WTC11 (cell line): ENCODE data around the gene TTC7B. TPM values are rescaled to one million over a fixed set of nuclear protein-coding genes. Genes with fewer than 3 reads are reported as not detected.

Experiments used
- ATAC-seq: fragments of 200-7000 bp; cut with Tn5 transposase; 2 replicates; pipeline ENCODE4 v1.10.0; 2021; ENCODE audit warnings: mild to moderate bottlenecking, moderate library complexity
- CTCF ChIA-PET: fragments of 300-600 bp; sonication (Branson Sonifier 250); formaldehyde crosslinking; loops from one replicate; lab custom pipeline; 2021; ENCODE audit warnings: antibody characterized with exemption; lab: Charles Lee
- POLR2A ChIA-PET: fragments of 350-600 bp; sonication (Branson Sonifier 250); formaldehyde crosslinking; loops from one replicate; lab custom pipeline; 2021; ENCODE audit warnings: antibody characterized with exemption; lab: Charles Lee
- DNase-seq: peaks from one replicate; pipeline ENCODE4 v3.0.0; 2021; ENCODE audit warnings: low spot score
- H3K27ac Mint-ChIP-seq: 2 replicates; pipeline ENCODE4 v1.8.0; 2021; ENCODE audit warnings: mixed read lengths
- H3K27me3 Mint-ChIP-seq: 2 replicates; pipeline ENCODE4 v1.8.0; 2021; ENCODE audit warnings: low read depth, mild to moderate bottlenecking, moderate library complexity, mixed read lengths
- H3K36me3 Mint-ChIP-seq: 2 replicates; pipeline ENCODE4 v1.8.0; 2021; ENCODE audit warnings: mixed read lengths
- H3K4me1 Mint-ChIP-seq: 2 replicates; pipeline ENCODE4 v1.8.0; 2022; ENCODE audit warnings: mixed read lengths
- H3K4me3 Mint-ChIP-seq: 2 replicates; pipeline ENCODE4 v1.8.0; 2021; ENCODE audit warnings: mild to moderate bottlenecking, moderate library complexity, mixed read lengths
- H3K9me3 Mint-ChIP-seq: 2 replicates; pipeline ENCODE4 v1.8.0; 2021; ENCODE audit warnings: mixed read lengths
- ATF1 ChIP-seq: sonication (generic); formaldehyde crosslinking; IDR thresholded peaks from 2 replicates; pipeline ENCODE4 v1.8.1; 2023; ENCODE audit warnings: mild to moderate bottlenecking, moderate library complexity, missing genetic modification reagents
- ATF6 ChIP-seq: sonication (generic); formaldehyde crosslinking; IDR thresholded peaks from 2 replicates; pipeline ENCODE4 v1.8.1; 2023; ENCODE audit warnings: mild to moderate bottlenecking, missing genetic modification reagents
- ESRRA ChIP-seq: sonication (generic); formaldehyde crosslinking; IDR thresholded peaks from 2 replicates; pipeline ENCODE4 v1.8.1; 2022; ENCODE audit warnings: mild to moderate bottlenecking, missing genetic modification reagents, borderline replicate concordance
- ETV6 ChIP-seq: sonication (generic); formaldehyde crosslinking; IDR thresholded peaks from 2 replicates; pipeline ENCODE4 v1.8.1; 2022; ENCODE audit warnings: mild to moderate bottlenecking, missing genetic modification reagents
- FOXJ3 ChIP-seq: sonication (generic); formaldehyde crosslinking; IDR thresholded peaks from 2 replicates; pipeline ENCODE4 v1.9.0; 2021; ENCODE audit warnings: missing genetic modification reagents, mild to moderate bottlenecking, borderline replicate concordance
- GRHL2 ChIP-seq: fragments of 250-450 bp; sonication (Bioruptor Pico); IDR thresholded peaks from 2 replicates; pipeline ENCODE4 v1.8.0; 2022; ENCODE audit warnings: mild to moderate bottlenecking, moderate library complexity; ENCODE audit not compliant: insufficient replicate concordance, severe bottlenecking
- GTF2I ChIP-seq: fragments of 250-450 bp; sonication (Bioruptor Pico); conservative IDR thresholded peaks from 2 replicates; pipeline ENCODE4 v1.4.0; 2021; ENCODE audit warnings: mild to moderate bottlenecking
- IRF1 ChIP-seq: sonication (generic); formaldehyde crosslinking; IDR thresholded peaks from 2 replicates; pipeline ENCODE4 v1.8.0; 2023; ENCODE audit warnings: missing genetic modification reagents
- MXD4 ChIP-seq: fragments of 250-450 bp; sonication (Bioruptor Pico); IDR thresholded peaks from 2 replicates; pipeline ENCODE4 v1.8.0; 2021; ENCODE audit warnings: mild to moderate bottlenecking, moderate library complexity, borderline replicate concordance
- NFATC4 ChIP-seq: fragments of 250-450 bp; sonication (Bioruptor Pico); IDR thresholded peaks from 2 replicates; pipeline ENCODE4 v1.9.0; 2021; ENCODE audit warnings: mild to moderate bottlenecking
- OVOL2 ChIP-seq: fragments of 250-450 bp; sonication (Bioruptor Pico); IDR thresholded peaks from 2 replicates; pipeline ENCODE4 v1.9.0; 2021; ENCODE audit warnings: mild to moderate bottlenecking, borderline replicate concordance
- SMAD3 ChIP-seq: sonication (generic); formaldehyde crosslinking; IDR thresholded peaks from 2 replicates; pipeline ENCODE4 v1.8.0; 2022; ENCODE audit warnings: missing genetic modification reagents, mild to moderate bottlenecking, borderline replicate concordance
- TCF7 ChIP-seq: sonication (generic); formaldehyde crosslinking; IDR thresholded peaks from 2 replicates; pipeline ENCODE4 v1.8.0; 2022; ENCODE audit warnings: mild to moderate bottlenecking, low read depth, missing genetic modification reagents, moderate library complexity
- ZBTB21 ChIP-seq: sonication (generic); formaldehyde crosslinking; IDR thresholded peaks from 2 replicates; pipeline ENCODE4 v1.8.1; 2023; ENCODE audit warnings: mild to moderate bottlenecking, missing genetic modification reagents, borderline replicate concordance
- ZNF219 ChIP-seq: sonication (generic); formaldehyde crosslinking; IDR thresholded peaks from 2 replicates; pipeline ENCODE4 v1.8.0; 2023; ENCODE audit warnings: missing genetic modification reagents, mild to moderate bottlenecking, borderline replicate concordance
- ZNF396 ChIP-seq: fragments of 250-450 bp; sonication (Bioruptor Pico); IDR thresholded peaks from 2 replicates; pipeline ENCODE4 v1.8.0; 2021; ENCODE audit warnings: mild to moderate bottlenecking, moderate library complexity, borderline replicate concordance
- ZNF423 ChIP-seq: fragments of 250-450 bp; sonication (Bioruptor Pico); IDR thresholded peaks from 2 replicates; pipeline ENCODE4 v2.1.2; 2022; ENCODE audit warnings: mild to moderate bottlenecking, moderate library complexity
- ZNF671 ChIP-seq: fragments of 250-450 bp; sonication (Bioruptor Pico); IDR thresholded peaks from 2 replicates; pipeline ENCODE4 v1.8.0; 2021; ENCODE audit warnings: mild to moderate bottlenecking
- total RNA-seq: library from RNA; stranded (reverse); gene quantifications from 3 replicates; pipeline ENCODE4 v1.2.3, GENCODE V29; 2021
- TF ChIP-seq, protein P1 (sequence below): sonication (generic); formaldehyde crosslinking; IDR thresholded peaks from 2 replicates; pipeline ENCODE4 v1.8.1; 2023; ENCODE audit warnings: mild to moderate bottlenecking, missing genetic modification reagents, borderline replicate concordance
- TF ChIP-seq, protein P2 (sequence below): sonication (generic); formaldehyde crosslinking; conservative IDR thresholded peaks from 2 replicates; pipeline ENCODE4 v1.8.1; 2022; ENCODE audit warnings: mild to moderate bottlenecking, missing genetic modification reagents

The TTC7B gene
- total RNA-seq, 1 experiment from 2014 or later: 27.6 TPM

- Mint-ChIP-seq H3K9me3 (peaks cover 6% of the 10 kb centered on the region; the same call in 1 of the 2 replicates), H3K4me1 (peaks cover 13% of the 10 kb centered on the region), H3K27ac (no peak overlapping the region; the same call in 1 of the 2 replicates), H3K4me3 (no peak overlapping the region), H3K36me3 (no peaks in the 10 kb centered on the region), H3K27me3 (no peaks in the 10 kb centered on the region; the same call in 1 of the 2 replicates)
- ATAC-seq (no peak), DNase-seq (no peak)
- POLR2A ChIA-PET: no interaction called here
- CTCF ChIA-PET: interaction anchor here (1.1 to 1.5 kb wide), 2 partner anchors 122 to 124 kb away, joined by 3 to 7 read pairs; no protein-coding TSS in a partner anchor
- TF ChIP-seq ATF1 (CRISPR knock-in tag): no peak
- TF ChIP-seq GRHL2: no peak
- TF ChIP-seq ZBTB21 (CRISPR knock-in tag): no peak
- no peak for TF ChIP-seq ESRRA (CRISPR knock-in tag)
- TF ChIP-seq SMAD3 (CRISPR knock-in tag): no peak
- no peak for TF ChIP-seq ETV6 (CRISPR knock-in tag)
- no peak for TF ChIP-seq ZNF396 (CRISPR knock-in tag)
- TF ChIP-seq ZNF219 (CRISPR knock-in tag): no peak
- TF ChIP-seq ATF6 (CRISPR knock-in tag): no peak
- no peak for TF ChIP-seq NFATC4 (CRISPR knock-in tag)
- no peak for TF ChIP-seq GTF2I
- TF ChIP-seq, protein P1, sequence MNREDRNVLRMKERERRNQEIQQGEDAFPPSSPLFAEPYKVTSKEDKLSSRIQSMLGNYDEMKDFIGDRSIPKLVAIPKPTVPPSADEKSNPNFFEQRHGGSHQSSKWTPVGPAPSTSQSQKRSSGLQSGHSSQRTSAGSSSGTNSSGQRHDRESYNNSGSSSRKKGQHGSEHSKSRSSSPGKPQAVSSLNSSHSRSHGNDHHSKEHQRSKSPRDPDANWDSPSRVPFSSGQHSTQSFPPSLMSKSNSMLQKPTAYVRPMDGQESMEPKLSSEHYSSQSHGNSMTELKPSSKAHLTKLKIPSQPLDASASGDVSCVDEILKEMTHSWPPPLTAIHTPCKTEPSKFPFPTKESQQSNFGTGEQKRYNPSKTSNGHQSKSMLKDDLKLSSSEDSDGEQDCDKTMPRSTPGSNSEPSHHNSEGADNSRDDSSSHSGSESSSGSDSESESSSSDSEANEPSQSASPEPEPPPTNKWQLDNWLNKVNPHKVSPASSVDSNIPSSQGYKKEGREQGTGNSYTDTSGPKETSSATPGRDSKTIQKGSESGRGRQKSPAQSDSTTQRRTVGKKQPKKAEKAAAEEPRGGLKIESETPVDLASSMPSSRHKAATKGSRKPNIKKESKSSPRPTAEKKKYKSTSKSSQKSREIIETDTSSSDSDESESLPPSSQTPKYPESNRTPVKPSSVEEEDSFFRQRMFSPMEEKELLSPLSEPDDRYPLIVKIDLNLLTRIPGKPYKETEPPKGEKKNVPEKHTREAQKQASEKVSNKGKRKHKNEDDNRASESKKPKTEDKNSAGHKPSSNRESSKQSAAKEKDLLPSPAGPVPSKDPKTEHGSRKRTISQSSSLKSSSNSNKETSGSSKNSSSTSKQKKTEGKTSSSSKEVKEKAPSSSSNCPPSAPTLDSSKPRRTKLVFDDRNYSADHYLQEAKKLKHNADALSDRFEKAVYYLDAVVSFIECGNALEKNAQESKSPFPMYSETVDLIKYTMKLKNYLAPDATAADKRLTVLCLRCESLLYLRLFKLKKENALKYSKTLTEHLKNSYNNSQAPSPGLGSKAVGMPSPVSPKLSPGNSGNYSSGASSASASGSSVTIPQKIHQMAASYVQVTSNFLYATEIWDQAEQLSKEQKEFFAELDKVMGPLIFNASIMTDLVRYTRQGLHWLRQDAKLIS: no peak
- no peak for TF ChIP-seq FOXJ3 (CRISPR knock-in tag)
Measured at GRCh38 chr14:90521084-90521929, 294.9 kb downstream of the TTC7B start.

- ChIA-PET POLR2A (no interaction called here), CTCF (interaction anchor here (1.5 kb wide), 1 partner anchor 121 kb away, joined by 7 read pairs; no protein-coding TSS in a partner anchor)
- Mint-ChIP-seq H3K27ac (no peak overlapping the region), H3K27me3 (no peaks in the 10 kb centered on the region; the same call in 1 of the 2 replicates), H3K9me3 (0 out of 2 replicates have a peak, but pooled peaks cover 5% of the 10 kb centered on the region), H3K4me3 (no peak overlapping the region), H3K36me3 (no peaks in the 10 kb centered on the region), H3K4me1 (peaks cover 13% of the 10 kb centered on the region)
- no peak for ATAC-seq
- no peak for DNase-seq
- TF ChIP-seq MXD4 (CRISPR knock-in tag) (no peak), ZNF671 (CRISPR knock-in tag) (no peak), ZNF423 (no peak), NFATC4 (CRISPR knock-in tag) (no peak), ETV6 (CRISPR knock-in tag) (no peak), ZNF396 (CRISPR knock-in tag) (no peak), TCF7 (no peak), ATF1 (CRISPR knock-in tag) (no peak), IRF1 (CRISPR knock-in tag) (no peak), OVOL2 (CRISPR knock-in tag) (no peak)
- TF ChIP-seq, protein P2, sequence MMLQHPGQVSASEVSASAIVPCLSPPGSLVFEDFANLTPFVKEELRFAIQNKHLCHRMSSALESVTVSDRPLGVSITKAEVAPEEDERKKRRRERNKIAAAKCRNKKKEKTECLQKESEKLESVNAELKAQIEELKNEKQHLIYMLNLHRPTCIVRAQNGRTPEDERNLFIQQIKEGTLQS (CRISPR knock-in tag): no peak
Measured at GRCh38 chr14:90520326-90520725, 295.9 kb downstream of the TTC7B start.
